Endothelial cell of hepatic sinusoid (primary cell): Measurements from ENCODE around the gene RPL22.

Source experiments
- in situ Hi-C: cut with HindIII; loops from 2 replicates; pipeline ENCODE4 v1.10.0; 2017; ENCODE audit warnings: low sequenced_read_pairs

Gene RPL22

GRCh38 chr1:6136516-6137220 is 62.7 kb downstream of the RPL22 start:
- in situ Hi-C loops = no loop called here
